SKM-1 (cell line): ENCODE measurements around the gene RERE.
"Not testable (repeated sequence)": the region's sequence is repeated elsewhere in the genome, so short reads cannot be mapped to it uniquely, and the experiment has no call there.

Experiments used
- DNase-seq: peaks from one replicate; lab custom pipeline; 2025; ENCODE audit not compliant: unreplicated experiment; lab: John Stamatoyannopoulos, UW

Gene RERE

DNA sequence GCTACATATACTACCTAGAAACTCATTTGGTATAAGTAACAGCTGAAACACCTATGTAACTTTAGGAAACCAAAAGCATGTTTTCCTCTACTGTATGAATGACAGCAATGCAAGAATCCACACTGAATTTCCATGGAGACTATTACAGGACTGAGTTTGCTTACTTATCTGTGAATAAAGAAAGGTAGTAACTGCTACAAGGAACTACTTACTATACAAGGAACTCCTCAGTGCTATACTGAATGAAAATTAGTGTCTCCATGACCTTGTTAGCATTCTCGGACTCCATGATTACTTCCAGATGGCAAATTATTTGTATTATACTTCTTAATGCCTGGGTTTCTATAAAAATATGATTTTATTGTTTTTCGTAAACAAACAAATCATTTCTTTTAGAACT, 198.0 kb downstream of the RERE start:
- not testable (repeated sequence) for DNase-seq

DNA sequence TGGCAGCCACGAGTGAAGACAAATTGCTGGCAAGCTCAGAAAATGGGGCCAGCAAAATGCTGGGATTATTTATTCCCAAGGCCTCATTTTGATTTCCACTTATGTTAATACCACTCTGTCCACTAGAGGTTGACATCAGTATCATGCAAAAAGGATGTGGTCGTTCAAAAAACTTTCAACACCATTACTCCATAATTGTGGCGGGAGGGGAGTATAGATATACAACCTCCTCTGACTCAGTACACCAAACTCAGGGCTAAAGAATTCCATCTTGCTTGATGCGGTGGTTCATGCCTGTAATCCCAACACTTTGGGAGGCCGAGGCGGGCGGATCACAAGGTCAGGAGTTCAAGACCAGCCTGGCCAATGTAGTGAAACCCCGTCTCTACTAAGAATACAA, 200.6 kb downstream of the RERE start:
- DNase-seq: not testable (repeated sequence)

DNA sequence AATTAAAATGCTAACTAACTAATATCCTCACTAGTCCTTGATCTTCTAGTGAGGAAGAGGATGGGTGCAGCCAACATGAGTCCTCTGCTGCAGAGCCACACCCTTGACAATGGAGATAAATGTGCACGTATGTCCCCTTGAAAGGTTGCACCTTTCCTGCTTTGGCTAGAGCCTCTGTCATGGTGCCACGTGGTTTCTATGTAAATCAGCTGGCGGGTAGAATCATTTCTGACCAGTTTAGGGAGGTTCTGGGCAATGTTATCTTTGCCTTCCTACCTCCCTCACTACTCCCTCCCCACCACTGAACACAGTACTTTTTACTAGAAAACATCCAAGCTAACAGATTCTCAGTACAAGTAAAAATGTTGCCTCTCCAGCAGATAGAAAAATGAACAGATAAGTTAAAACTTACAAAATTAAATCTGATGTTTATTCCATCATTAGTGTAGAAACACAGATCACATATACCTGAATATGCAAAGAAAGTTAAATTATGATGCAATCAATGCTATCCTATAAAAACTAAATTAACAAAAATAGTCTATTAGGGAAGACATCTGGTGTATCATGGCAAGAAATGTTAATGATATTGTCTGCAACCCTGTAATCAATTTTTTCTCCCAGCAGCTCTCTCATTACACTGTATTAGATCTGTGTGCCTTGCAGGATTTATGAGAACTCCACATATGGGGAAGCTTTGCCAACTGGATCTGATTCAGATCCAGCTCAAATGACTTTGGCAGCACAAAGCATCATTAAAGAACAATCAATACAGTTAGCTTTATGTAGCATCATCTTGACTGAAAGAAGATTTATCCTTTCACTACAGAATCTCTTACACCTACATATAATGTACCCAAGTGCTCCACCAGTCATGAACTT, 205.6 kb downstream of the RERE start:
- not testable (repeated sequence) for DNase-seq

GRCh38 chr1:8607906-8608305, 209.5 kb downstream of the RERE start:
- no peak for DNase-seq

DNA sequence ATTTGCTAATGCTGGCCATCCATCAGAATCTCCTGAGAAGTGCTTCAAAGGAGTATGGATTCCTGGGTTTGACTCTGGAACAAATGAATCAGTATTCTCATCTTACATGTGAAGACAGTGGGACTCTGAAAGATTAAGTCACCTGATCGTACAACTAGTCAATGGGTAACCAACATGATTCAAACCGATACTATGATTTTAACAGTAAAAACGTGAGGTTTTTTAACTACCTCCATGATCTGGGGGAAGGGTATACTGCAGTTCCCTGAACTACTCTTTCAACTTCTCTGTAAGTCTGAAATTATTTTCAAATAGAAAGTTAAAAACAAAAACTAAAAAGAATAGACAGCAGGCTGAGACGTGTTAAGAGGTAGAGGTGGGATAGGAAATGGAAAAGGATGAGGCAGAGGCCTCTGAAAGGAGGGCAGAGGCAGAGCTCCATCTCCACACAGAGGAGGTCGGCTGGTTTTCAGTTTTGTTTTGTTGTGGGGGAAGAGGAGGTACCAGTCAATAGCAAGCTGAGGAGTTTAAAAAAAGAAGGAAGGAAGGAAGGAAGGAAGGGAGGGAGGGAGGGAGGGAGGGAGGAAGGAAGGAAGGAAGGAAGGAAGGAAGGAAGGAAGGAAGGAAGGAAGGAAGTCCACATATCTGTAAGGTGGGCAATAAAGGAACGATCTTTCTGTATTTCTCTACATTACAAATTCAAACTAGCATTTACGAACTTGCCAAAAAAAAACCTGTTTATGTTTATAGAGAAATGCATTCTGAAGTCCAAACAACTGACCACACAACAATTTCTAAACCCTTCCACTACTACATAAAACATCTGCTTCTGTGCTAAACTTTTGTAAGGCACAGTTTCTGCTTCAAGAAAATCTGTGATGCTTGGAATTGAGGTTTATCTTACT, 213.1 kb downstream of the RERE start:
- DNase-seq: no peak

DNA sequence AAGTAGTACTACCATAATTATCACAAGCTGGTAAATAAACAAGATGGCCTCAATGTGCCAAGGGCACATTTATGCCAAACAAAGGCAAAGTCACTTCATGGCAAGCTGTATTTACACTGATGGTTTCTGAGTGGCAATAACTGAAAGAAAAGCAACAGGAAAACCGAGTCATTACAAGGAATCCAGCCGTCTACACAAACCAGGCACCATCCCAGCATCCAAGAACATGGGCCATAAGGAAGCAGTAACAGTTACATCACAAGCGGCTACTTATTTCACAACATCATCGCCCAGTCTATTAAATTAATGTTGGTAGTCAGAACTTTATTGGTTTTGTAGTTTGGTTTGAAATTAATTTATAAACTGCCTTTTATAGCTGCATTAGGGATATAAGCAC, 214.2 kb downstream of the RERE start:
- no peak for DNase-seq

DNA sequence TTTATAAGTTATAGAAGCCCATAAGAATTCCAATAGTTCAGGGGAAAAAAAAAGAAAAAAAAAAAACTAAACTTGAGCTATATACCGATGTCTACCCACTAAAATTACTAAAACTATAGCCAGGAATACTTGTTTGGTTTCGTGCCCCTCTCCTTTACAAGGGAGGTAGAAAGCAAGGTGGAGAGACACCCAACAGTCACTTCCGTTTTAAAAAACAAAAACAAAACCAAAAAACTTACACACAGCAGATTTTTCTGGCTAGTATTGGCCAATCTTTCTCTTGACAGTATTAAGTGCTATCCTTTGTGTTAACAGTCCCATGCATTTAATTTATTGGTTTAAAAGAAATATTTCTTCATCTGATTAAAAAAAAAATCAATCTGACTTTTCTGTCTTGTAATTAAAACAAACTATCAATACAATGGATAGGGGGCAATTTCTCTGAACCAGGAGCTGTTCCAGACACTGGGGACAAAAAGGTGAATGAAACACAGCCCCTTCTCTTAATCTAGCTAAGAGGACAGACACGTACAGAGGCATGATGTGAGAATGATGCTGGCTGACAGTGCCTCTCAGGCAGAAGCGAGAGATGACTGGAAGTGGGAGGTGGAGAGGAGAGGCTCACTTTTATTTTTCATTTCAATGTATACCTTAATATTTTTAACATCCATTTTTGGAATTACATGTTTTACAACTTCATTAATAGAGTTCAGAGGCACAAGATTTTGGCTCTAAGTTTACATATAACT, 214.8 kb downstream of the RERE start:
- DNase-seq: no peak

GRCh38 chr1:8600336-8600735, 217.1 kb downstream of the RERE start:
- DNase-seq: no peak

GRCh38 chr1:8599646-8600212, 217.7 kb downstream of the RERE start:
- no peak for DNase-seq

GRCh38 chr1:8598783-8599182, 218.7 kb downstream of the RERE start:
- no peak for DNase-seq

GRCh38 chr1:8598060-8598724, 219.2 kb downstream of the RERE start:
- DNase-seq: no peak

- no peak for DNase-seq
These were observed 220.0 kb downstream of the RERE start for GRCh38 chr1:8597455-8597854.

DNA sequence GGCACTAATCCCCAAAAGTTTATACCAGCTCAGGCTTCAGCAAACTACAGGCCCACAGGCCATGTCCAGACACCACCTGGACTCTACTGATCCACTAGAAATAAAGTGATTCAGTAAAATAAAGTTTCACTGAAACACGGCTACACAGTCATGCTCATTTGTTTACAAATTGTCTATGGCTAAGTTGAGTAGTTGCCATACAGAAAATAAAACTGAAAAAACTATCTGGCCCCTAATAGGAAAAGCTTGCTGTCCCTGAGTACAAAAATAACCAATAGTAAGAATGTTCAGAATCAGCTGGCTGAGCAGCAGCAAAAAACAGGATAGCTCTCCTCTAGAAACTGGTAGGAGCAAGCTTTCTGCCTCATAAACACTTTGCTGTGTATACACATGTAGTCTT, 221.5 kb downstream of the RERE start:
- no peak for DNase-seq

- no peak for DNase-seq
These were observed 222.1 kb downstream of the RERE start for GRCh38 chr1:8595332-8595731.

DNA sequence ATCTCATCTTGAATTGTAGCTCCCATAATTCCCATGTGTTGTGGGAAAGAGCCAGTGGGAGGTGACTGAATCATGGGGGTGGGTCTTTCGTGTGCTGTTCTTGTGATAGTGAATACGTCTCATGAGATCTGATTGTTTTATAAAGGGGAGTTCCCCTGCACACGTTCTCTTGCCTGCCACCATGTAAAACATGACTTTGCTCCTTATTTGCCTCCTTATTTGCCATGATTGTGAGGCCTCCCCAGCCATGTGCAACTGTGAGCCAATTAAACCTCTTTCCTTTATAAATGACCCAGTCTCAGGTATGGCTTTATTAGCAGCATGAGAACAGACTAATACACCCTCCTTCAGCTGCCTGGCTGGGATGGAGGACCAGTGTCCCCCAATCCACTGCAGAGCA, 224.1 kb downstream of the RERE start:
- DNase-seq: not testable (repeated sequence)

- no peak for DNase-seq
These were observed 225.9 kb downstream of the RERE start for GRCh38 chr1:8591569-8591968.

- DNase-seq: no peak
These were observed 226.6 kb downstream of the RERE start for GRCh38 chr1:8590721-8591351.

DNA sequence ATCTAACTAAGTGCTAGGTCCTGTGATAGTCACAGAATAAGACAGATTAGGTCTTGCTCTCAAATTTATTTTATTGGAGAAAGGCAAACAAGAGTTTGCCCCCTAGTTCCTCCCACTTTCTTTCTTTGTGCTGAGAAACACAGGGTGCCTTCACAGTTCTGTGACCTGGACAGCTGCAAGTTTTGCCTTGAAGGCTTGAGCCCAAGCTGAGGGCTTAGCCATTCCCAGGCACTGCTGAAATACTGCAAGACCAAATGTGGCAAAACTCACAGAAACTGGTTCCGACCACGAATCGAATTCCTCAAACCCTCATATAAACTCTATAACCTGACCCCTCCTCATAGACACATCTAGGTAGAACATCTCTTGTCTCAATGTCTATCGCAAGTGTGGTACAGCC, 227.9 kb downstream of the RERE start:
- DNase-seq: no peak

DNA sequence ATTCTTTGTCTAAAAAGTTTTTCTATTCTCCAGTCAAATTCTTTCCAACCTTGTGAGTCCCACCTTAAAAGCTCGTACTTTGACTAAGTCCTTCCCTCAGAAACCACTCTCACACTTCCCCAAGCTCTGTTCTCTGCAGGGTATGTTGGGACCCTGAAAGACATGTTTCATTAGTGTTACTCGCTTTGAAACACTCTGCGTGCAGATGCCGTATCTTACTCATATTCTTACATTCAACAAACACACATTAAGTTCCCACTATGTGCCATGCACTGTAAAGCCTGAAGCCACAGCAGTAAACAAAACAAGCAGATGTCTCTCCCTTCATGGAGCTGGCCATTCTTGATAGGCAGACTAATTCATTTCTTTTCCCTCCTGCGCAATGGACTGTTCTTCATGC, 229.7 kb downstream of the RERE start:
- DNase-seq: no peak

DNA sequence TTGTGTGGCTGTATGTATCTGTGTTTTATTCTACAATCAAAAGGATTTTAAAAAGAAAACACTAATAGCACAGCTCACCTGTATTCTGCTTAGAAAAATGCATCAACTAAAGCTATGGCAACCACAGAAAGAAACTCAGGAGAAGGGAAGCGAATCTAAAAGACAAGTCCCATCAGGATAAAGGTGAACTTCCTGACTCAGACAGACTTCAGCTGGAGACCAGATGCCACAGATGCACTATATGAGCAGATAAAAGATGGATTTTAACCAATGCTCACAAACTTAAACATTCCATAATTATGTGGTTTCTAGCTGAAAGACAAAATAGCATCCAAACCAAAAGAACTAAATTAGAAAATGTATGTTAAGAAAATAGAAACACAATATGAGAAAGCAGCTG, 231.0 kb downstream of the RERE start:
- DNase-seq: no peak
